Fibroblast of upper back skin (primary cell): ENCODE measurements around the gene AQP5.
A peak's percentile ranks its signal among the peaks of the same experiment; 100 is the strongest.
"Not testable (repeated sequence)": the region's sequence is repeated elsewhere in the genome, so short reads cannot be mapped to it uniquely, and the experiment has no call there.

Experiments used
- DNase-seq: peaks from one replicate; pipeline ENCODE4 v3.0.0-alpha.2; 2013

The AQP5 gene

GRCh38 chr12:49983892-49984291 lies 22.2 kb downstream of the AQP5 start:
- DNase-seq = peak; percentile 93

- no peak for DNase-seq
These were observed 23.0 kb downstream of the AQP5 start for GRCh38 chr12:49984476-49985359.

- DNase-seq = no peak
These were observed 24.3 kb downstream of the AQP5 start for GRCh38 chr12:49985981-49986380.

- DNase-seq = not testable (repeated sequence)
These were observed 24.8 kb downstream of the AQP5 start for GRCh38 chr12:49986476-49986875.

GRCh38 chr12:49987625-49988303 lies 26.1 kb downstream of the AQP5 start:
- no peak for DNase-seq

GRCh38 chr12:49989400-49989799 lies 27.7 kb downstream of the AQP5 start:
- DNase-seq = not testable (repeated sequence)

- DNase-seq = no peak
These were observed 28.6 kb downstream of the AQP5 start for GRCh38 chr12:49990273-49990672.

GRCh38 chr12:49998453-49998852 lies 36.8 kb downstream of the AQP5 start:
- no peak for DNase-seq

- DNase-seq = no peak
These were observed 41.9 kb downstream of the AQP5 start for GRCh38 chr12:50003595-50003994.

GRCh38 chr12:50004696-50005095 lies 43.0 kb downstream of the AQP5 start:
- DNase-seq = no peak

GRCh38 chr12:50005175-50005574 lies 43.5 kb downstream of the AQP5 start:
- DNase-seq = no peak

GRCh38 chr12:50006280-50006679 lies 44.6 kb downstream of the AQP5 start:
- DNase-seq = no peak

GRCh38 chr12:50006754-50007442 lies 45.2 kb downstream of the AQP5 start:
- peak; percentile 55 for DNase-seq

- peak; percentile 16 for DNase-seq
These were observed 51.9 kb downstream of the AQP5 start for GRCh38 chr12:50013361-50014147.

GRCh38 chr12:50014342-50014741 lies 52.7 kb downstream of the AQP5 start:
- DNase-seq = no peak
